Effector memory CD8-positive, alpha-beta T cell (primary cell): ENCODE results near the gene TIMMDC1.

ENCODE experiments used
- ATAC-seq: fragments of 150-1000 bp; cut with Tn5 transposase; replicated peaks from 2 replicates; pipeline ENCODE4 v1.10.0; 2021; ENCODE audit warnings: mild to moderate bottlenecking, moderate library complexity
- DNase-seq, 3 experiments: peaks; one replicate each; pipeline ENCODE4 v3.0.0; 2021
- H3K27ac Mint-ChIP-seq, 2 donors: one replicate each; pipeline ENCODE4 v1.8.0; 2022; ENCODE audit warnings: mild to moderate bottlenecking in 2 of 2, mixed read lengths in 2 of 2, moderate library complexity in 2 of 2
- H3K27me3 Mint-ChIP-seq, 2 donors: one replicate each; pipeline ENCODE4 v1.8.0; 2022; ENCODE audit warnings: mixed read lengths in 2 of 2
- H3K36me3 Mint-ChIP-seq: one replicate; pipeline ENCODE4 v1.8.0; 2022; ENCODE audit warnings: mild to moderate bottlenecking, moderate library complexity, mixed read lengths; ENCODE audit not compliant: insufficient read depth
- H3K4me1 Mint-ChIP-seq, 2 donors: one replicate each; pipeline ENCODE4 v1.8.0; 2022; ENCODE audit warnings: low read depth in 2 of 2, mixed read lengths in 2 of 2
- H3K4me3 Mint-ChIP-seq, 2 donors: one replicate each; pipeline ENCODE4 v1.8.0; 2022; ENCODE audit warnings: mild to moderate bottlenecking in 2 of 2, mixed read lengths in 2 of 2, moderate library complexity in 2 of 2
- H3K9me3 Mint-ChIP-seq, 2 donors: one replicate each; pipeline ENCODE4 v1.8.0; 2022; ENCODE audit warnings: mixed read lengths in 2 of 2

TIMMDC1 gene

DNA sequence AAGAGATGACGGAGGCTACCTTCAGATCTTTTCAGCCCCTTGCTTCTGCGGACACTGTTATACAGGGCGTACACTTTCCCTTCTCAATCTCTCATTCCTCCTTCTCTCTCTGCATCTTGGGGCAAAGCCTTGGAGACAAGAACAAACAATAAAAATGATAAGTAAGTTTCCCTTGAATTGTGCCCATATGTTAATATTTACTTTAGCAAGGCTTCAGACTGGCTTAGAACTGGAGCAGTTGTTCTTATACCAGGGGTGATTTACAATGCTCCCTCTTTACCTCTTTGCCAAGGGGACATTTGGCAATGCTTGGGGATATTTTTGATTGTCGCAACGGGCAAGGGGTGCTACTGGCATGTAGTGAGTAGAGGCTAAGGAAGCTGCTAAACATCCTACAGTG lies 29.4 kb downstream of the TIMMDC1 start:
- Mint-ChIP-seq H3K27ac (no peak overlapping the region), H3K9me3 (no peaks in the 10 kb centered on the region), H3K36me3 (peaks cover 6% of the 10 kb centered on the region), H3K4me3 (no peak overlapping the region), H3K27me3 (no peaks in the 10 kb centered on the region), H3K4me1 (no peaks in the 10 kb centered on the region)
- ATAC-seq = no peak
- no peak for DNase-seq

DNA sequence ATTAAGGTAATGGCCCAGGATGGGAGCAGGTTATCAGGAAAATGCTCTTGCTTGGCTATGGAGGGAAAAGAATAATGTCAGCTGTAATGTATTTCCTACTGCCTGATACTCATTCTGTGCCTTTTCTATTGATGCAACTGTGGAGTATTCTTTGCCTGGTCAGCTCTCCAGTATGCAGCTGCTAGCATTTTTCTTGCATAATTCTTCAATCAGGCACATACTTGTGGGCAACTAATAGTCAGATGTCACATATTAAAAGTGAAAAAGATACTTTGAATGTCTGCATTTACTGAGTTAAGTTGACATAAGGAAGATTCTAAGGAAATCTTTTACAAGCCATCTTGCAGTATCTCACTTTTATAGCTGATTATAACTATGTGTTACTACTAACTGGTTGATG lies 31.5 kb downstream of the TIMMDC1 start:
- no peaks in the 10 kb centered on the region for H3K4me1 Mint-ChIP-seq
- H3K36me3 Mint-ChIP-seq = peaks cover 3% of the 10 kb centered on the region
- ATAC-seq = no peak
- H3K4me3 Mint-ChIP-seq = no peak overlapping the region
- no peaks in the 10 kb centered on the region for H3K27me3 Mint-ChIP-seq
- no peaks in the 10 kb centered on the region for H3K9me3 Mint-ChIP-seq
- DNase-seq = no peak
- no peak overlapping the region for H3K27ac Mint-ChIP-seq

DNA sequence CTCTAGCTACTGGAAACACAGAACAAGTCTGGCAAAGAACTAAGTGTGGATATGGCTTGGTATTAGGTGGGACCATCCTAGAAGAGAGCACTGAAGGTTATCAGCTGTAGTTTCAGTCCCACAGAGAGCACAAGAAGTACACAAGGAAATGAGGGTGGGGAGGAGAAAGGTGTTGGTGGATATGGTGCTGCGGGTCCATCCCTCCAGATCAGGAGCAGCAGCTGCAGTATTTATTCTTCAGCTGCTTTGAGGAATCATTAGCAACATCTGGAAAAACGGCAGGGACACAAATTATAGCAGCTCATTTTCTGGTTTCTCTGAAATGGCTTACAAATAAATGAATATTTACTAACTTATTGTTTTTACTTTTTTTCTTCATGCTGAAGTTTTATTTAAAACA lies 32.1 kb downstream of the TIMMDC1 start:
- H3K27me3 Mint-ChIP-seq = no peaks in the 10 kb centered on the region
- H3K27ac Mint-ChIP-seq = no peak overlapping the region
- peaks cover 3% of the 10 kb centered on the region for H3K36me3 Mint-ChIP-seq
- no peaks in the 10 kb centered on the region for H3K4me1 Mint-ChIP-seq
- ATAC-seq = no peak
- H3K4me3 Mint-ChIP-seq = no peak overlapping the region
- DNase-seq = no peak
- H3K9me3 Mint-ChIP-seq = no peaks in the 10 kb centered on the region

DNA sequence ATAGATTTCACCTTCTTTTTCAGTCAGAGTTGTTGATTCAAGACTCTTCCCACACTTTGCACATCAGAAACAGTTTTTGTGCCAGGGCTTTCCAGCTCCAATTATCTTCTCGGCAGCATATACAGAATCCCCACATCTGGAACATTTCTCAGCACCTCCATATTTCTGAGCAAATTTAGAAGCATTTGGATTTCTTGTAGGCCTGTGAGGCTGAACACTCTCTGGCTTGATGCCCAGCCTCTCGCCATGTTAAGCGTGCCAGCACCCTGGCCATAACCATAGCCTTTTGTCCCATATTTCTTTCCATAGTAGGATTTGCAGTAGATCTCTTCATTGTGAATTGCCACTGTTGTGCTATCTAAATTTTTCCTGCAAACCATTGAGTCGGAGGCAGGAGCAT lies 32.8 kb downstream of the TIMMDC1 start:
- Mint-ChIP-seq H3K27ac (no peak overlapping the region), H3K4me3 (no peak overlapping the region)
- ATAC-seq = no peak

DNA sequence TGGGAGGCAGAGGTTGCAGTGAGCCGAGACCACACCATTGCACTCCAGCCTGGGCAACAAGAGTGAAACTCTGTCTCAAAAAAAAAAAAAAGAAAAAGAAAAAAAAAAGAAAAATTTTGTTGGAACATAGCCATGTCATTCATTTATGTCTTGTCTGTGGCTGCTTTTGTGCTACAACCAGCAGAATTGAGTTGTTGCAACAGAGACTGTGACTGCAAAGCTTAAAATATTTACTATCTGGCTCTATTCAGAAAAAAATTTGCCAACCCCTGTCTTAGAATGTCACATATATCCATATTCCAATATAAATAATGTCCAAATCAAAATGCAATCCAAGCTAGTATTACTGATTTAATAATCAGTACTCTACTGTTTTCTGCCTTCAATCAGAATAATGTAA lies 35.9 kb downstream of the TIMMDC1 start:
- peaks cover 3% of the 10 kb centered on the region for H3K36me3 Mint-ChIP-seq
- DNase-seq = no peak
- no peaks in the 10 kb centered on the region for H3K4me1 Mint-ChIP-seq
- ATAC-seq = no peak
- H3K9me3 Mint-ChIP-seq = no peaks in the 10 kb centered on the region
- no peak overlapping the region for H3K27ac Mint-ChIP-seq
- H3K27me3 Mint-ChIP-seq = no peaks in the 10 kb centered on the region
- H3K4me3 Mint-ChIP-seq = no peak overlapping the region

More for the DNA sequence above, 32.8 kb downstream of the TIMMDC1 start:
- no peaks in the 10 kb centered on the region for H3K4me1 Mint-ChIP-seq
- DNase-seq = no peak
- H3K9me3 Mint-ChIP-seq = no peaks in the 10 kb centered on the region
- no peaks in the 10 kb centered on the region for H3K27me3 Mint-ChIP-seq
- peaks cover 3% of the 10 kb centered on the region for H3K36me3 Mint-ChIP-seq

DNA sequence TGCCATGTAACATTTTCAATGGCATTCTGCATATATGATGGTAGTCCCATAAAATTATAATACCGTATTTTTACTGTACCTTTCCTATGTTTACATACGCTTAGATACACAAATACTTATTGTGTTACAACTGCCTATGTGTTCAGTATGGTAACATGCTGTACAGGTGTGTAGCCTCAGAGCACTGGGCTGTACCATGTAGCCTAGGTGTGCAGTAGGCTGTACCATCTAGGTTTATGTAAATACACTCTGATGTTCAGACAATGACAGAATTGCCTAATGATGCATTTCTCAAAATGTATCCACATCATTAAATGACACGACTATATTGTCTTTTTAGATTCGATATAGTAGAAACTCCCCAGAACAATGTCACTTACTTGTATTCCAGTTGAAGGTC lies 38.4 kb downstream of the TIMMDC1 start:
- Mint-ChIP-seq H3K9me3 (no peaks in the 10 kb centered on the region), H3K27me3 (no peaks in the 10 kb centered on the region), H3K4me1 (no peaks in the 10 kb centered on the region), H3K4me3 (no peak overlapping the region), H3K36me3 (peaks cover 3% of the 10 kb centered on the region), H3K27ac (no peak overlapping the region)
- no peak for DNase-seq
- ATAC-seq = no peak

DNA sequence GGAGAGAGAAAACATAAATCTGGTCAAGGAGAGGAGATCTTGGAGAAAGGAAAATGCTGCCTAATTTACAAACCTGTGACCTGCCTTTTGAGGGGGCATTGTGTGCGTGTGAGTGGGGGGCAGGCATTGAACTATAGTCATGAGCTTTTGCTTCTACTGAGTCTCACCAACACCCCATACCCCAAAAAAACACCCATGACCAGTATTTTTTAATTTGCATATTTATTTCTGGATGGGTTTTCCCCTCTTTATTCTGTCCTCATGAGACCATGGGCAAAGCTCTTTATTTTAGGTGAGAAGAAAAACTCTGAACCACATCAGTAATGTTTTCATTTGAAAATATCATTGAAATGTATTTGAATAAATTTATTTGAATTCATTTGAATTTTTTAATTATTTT lies 40.4 kb downstream of the TIMMDC1 start:
- no peak for DNase-seq
- Mint-ChIP-seq H3K27ac (no peak overlapping the region), H3K4me1 (no peaks in the 10 kb centered on the region), H3K4me3 (no peak overlapping the region), H3K36me3 (peaks cover 6% of the 10 kb centered on the region), H3K9me3 (no peaks in the 10 kb centered on the region), H3K27me3 (no peaks in the 10 kb centered on the region)
- ATAC-seq = no peak

DNA sequence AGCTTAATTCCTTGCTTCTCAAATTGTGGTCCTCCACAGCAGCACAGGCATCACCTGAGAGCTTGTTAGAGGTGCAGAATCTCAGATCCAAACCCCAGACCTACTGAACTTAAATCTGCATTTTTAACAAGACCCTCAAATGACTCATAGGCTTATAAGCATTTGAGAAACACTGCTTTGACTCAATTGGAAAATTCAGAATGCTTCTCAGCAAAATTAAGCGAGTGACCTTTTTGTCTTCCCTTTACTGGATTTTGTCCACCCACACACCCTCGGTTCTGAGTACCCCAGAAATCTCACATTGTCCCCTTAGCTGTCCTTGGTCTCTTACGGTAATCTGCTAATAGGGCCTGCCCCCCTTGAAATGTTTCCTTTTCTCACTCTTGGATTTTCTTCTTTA lies 43.2 kb downstream of the TIMMDC1 start:
- peaks cover 3% of the 10 kb centered on the region for H3K36me3 Mint-ChIP-seq
- H3K27ac Mint-ChIP-seq = no peak overlapping the region
- ATAC-seq = no peak

DNA sequence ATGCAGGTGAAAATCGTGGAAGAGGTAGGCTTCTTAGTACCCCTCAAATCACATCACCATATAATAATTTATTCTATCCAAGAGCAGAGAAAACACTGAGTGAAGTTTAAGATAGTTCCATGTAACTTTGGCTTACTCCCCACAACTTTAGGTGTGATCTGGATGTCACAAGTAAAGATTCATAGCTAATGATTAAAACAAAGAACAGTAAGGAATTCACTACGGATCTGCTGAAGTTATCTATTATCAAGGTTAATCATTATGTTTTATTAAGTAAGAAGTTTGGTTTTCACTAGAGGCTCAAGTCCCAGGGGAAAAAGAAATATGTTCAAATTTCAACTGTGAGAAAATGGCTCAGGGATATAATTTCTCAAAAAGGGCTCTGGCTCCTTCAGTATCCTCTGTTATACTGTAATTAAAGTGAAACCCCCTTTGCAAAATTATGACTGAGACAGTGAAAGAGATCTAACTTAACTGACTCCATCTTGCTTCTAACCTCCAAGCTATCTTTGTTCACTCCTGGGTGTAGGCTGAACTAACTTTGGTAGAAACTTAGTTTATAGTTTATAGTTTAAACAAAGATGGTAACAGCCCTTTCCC lies 43.9 kb downstream of the TIMMDC1 start:
- H3K4me3 Mint-ChIP-seq = no peak overlapping the region
- no peaks in the 10 kb centered on the region for H3K9me3 Mint-ChIP-seq
- H3K4me1 Mint-ChIP-seq = no peaks in the 10 kb centered on the region
- peaks cover 3% of the 10 kb centered on the region for H3K36me3 Mint-ChIP-seq
- no peak for DNase-seq
- H3K27ac Mint-ChIP-seq = no peak overlapping the region
- no peaks in the 10 kb centered on the region for H3K27me3 Mint-ChIP-seq
- no peak for ATAC-seq

More for the DNA sequence above, 43.2 kb downstream of the TIMMDC1 start:
- H3K4me1 Mint-ChIP-seq = no peaks in the 10 kb centered on the region
- H3K27me3 Mint-ChIP-seq = no peaks in the 10 kb centered on the region
- no peaks in the 10 kb centered on the region for H3K9me3 Mint-ChIP-seq
- H3K4me3 Mint-ChIP-seq = no peak overlapping the region
- DNase-seq = no peak

DNA sequence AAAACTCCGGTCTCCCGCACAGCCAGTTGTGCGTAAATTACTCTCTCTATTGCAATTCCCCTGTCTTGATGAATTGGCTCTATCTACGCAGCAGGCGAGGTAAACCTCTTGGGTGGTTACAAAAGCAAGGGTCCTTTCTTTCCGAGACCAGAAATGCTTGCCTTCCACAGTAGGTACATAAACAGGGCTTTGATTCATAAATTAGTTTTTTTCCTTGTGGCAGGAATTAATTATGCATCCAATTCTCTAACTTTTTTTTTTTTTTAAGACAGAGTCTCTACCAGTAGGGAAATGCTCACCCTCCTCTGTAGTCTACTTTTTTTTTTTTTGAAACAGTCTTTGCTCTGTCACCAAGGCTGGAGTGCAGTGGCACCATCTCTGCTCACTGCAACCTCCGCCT lies 44.8 kb downstream of the TIMMDC1 start:
- DNase-seq (no peak), ATAC-seq (no peak)
- no peaks in the 10 kb centered on the region for H3K27me3 Mint-ChIP-seq
- H3K4me1 Mint-ChIP-seq = no peaks in the 10 kb centered on the region
- peaks cover 3% of the 10 kb centered on the region for H3K36me3 Mint-ChIP-seq
- no peak overlapping the region for H3K27ac Mint-ChIP-seq
- H3K4me3 Mint-ChIP-seq = no peak overlapping the region
- H3K9me3 Mint-ChIP-seq = no peaks in the 10 kb centered on the region

DNA sequence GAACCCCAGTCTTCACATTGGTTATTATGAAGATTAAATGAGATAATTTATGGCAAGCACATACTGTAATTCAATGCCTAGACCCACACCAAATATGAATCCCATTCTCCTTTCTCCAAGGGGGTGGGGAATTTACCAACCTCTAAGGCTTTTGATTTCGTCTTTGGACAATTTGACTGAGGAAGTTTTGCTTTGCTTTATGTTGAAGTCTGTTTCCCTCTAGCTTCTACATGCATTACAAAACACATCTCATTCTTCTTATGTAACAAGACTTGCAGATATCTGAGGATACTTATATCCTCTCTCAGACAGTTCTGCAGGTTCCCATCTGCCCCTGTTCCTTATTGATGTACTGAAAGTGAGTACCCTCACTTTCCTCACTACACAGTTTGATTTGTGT lies 48.9 kb downstream of the TIMMDC1 start:
- DNase-seq (no peak), ATAC-seq (no peak)
- Mint-ChIP-seq H3K36me3 (peaks cover 3% of the 10 kb centered on the region), H3K9me3 (no peaks in the 10 kb centered on the region), H3K27me3 (no peaks in the 10 kb centered on the region), H3K4me3 (no peak overlapping the region), H3K27ac (no peak overlapping the region), H3K4me1 (no peaks in the 10 kb centered on the region)

DNA sequence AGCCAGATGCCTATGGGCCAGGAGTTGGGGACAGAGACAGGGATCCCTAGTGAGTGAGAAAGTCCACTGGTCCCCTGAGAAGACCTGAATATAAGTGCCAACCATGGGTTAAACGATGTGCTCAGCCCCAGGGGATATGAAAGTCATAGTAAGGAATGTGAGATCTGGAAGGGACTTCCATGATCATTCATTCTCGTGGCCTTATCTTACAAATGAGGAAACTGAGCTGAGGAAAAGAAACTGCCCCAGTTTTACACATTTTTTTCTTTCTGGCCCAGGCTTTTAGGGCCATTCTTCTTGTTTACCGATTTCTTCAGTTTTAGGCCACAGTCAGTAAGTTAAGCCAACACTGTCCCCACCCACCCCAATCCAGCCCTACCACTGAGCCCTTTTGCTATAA lies 50.0 kb downstream of the TIMMDC1 start:
- Mint-ChIP-seq H3K27ac (no peak overlapping the region), H3K9me3 (no peaks in the 10 kb centered on the region), H3K4me3 (no peak overlapping the region), H3K27me3 (no peaks in the 10 kb centered on the region), H3K4me1 (no peaks in the 10 kb centered on the region), H3K36me3 (peaks cover 2% of the 10 kb centered on the region)
- ATAC-seq (no peak), DNase-seq (no peak)

DNA sequence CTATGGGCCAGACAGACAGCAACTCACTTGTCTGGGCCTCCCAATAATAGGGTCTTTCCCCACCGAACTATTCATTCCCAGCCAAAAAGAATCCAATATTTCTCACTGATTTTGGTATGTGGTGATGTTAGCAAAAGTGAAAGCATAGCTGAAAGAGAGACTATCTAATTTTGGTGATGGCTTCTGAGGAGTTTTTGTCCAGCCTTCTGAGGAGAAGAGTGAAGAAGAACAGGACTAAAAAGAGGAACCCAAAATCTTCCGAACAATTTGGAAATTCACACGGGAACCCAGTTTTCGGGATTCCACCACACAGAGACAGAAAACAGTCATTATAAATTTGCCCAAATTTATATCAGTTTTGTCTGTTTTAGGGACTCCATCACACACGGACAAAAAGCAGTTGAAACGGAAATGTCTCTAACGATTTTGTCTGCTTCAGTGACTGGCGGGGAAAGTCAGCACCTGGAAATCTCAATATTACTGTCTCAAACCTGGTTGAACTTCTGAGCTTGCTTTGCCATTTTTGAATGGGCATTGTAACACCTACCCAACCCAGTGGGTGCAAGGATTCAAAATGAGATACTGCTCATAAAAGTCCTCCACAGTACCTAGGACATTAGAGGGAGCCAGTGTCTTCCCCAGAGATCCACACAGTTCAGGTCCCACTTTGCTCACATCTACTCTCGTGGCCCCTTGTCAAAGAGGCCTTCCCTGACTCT lies 52.0 kb downstream of the TIMMDC1 start:
- ATAC-seq (no peak), DNase-seq (no peak)
- peaks cover 0 to under 1% of the 10 kb centered on the region in 2 donors for H3K27me3 Mint-ChIP-seq
- H3K4me3 Mint-ChIP-seq = no peak overlapping the region
- no peak overlapping the region for H3K27ac Mint-ChIP-seq
- no peaks in the 10 kb centered on the region for H3K9me3 Mint-ChIP-seq
- H3K4me1 Mint-ChIP-seq = no peaks in the 10 kb centered on the region
- H3K36me3 Mint-ChIP-seq = no peaks in the 10 kb centered on the region

DNA sequence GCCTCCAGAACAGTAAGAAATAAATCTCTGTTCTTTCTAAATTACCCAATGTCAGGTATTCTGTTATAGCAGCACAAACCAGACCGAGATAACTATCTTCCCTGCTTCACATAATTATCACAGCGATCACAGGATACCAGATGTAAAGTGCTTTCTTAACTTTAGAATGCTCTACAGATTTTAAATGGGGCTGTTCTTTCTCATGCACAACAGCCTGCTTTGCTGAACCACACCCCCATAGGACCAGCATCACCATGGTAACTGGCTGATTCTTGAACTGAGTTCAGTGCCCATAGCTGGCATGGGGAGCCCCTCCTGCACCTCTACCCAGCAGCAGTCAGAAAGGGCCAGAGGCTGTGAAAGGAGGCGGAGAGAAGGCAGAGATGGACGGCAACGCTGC lies 53.3 kb downstream of the TIMMDC1 start:
- Mint-ChIP-seq H3K9me3 (no peaks in the 10 kb centered on the region), H3K36me3 (no peaks in the 10 kb centered on the region)

More for the DNA sequence above, 53.3 kb downstream of the TIMMDC1 start:
- Mint-ChIP-seq H3K4me3 (no peak overlapping the region), H3K27me3 (peaks cover 0 to 12% of the 10 kb centered on the region in 2 donors), H3K27ac (no peak overlapping the region), H3K4me1 (peaks cover 0 to 4% of the 10 kb centered on the region in 2 donors)
- ATAC-seq (no peak), DNase-seq (no peak)
